B cell (primary cell): Measurements from ENCODE around the gene HOXC4. TPM values are rescaled to one million over a fixed set of nuclear protein-coding genes. Genes with fewer than 3 reads are reported as not detected.

Experiments
- ATAC-seq: fragments of 200-7000 bp; cut with Tn5 transposase; one replicate; pipeline ENCODE4 v1.10.0; 2021; ENCODE audit warnings: low read depth, mild to moderate bottlenecking, moderate number of reproducible peaks, moderate library complexity
- CTCF ChIA-PET: fragments of 350-600 bp; sonication (Branson Sonifier 250); formaldehyde crosslinking; loops from one replicate; lab custom pipeline; 2021; ENCODE audit warnings: antibody characterized with exemption, inconsistent platforms; lab: Charles Lee
- POLR2A ChIA-PET: fragments of 350-600 bp; sonication (Branson Sonifier 250); formaldehyde crosslinking; loops from one replicate; lab custom pipeline; 2021; ENCODE audit warnings: antibody characterized with exemption; lab: Charles Lee
- DNase-seq: peaks from one replicate; pipeline ENCODE4 v3.0.0; 2013
- H2AFZ ChIP-seq: 2 replicates; pipeline ENCODE4 v1.6.1; 2012; ENCODE audit warnings: mild to moderate bottlenecking, low read depth, low read length; ENCODE audit not compliant: insufficient read depth, poor library complexity, severe bottlenecking
- H3K27ac ChIP-seq, 2 donors: 1 replicate in 1 of 2; 2 replicates in 1 of 2; pipeline ENCODE4 v1.5.1; 2012 to 2013; ENCODE audit warnings: low read length in 2 of 2, mild to moderate bottlenecking in 2 of 2, moderate library complexity in 1 of 2
- H3K27me3 ChIP-seq, 4 experiments: fragments of 200-600 bp in 1 of 4; sonication (generic) in 1 of 4; replicated peaks in 1 of 4; 1 replicate in 2 of 4; 2 replicates in 2 of 4; pipeline versions ENCODE4 v1.6.1 to v1.7.0; 2013 to 2016; ENCODE audit warnings: low read length in 3 of 4, mild to moderate bottlenecking in 2 of 4, mixed read lengths in 1 of 4, moderate library complexity in 1 of 4; ENCODE audit not compliant: insufficient read depth in 4 of 4, control insufficient read depth in 3 of 4; ENCODE audit errors: control extremely low read depth in 1 of 4
- H3K36me3 ChIP-seq, 2 experiments: replicated peaks in 1 of 2; 1 replicate in 1 of 2; 2 replicates in 1 of 2; pipeline versions ENCODE4 v1.6.1 to v1.7.1; 2013; ENCODE audit warnings: low read length in 1 of 2; ENCODE audit not compliant: insufficient read depth in 2 of 2, control insufficient read depth in 1 of 2; ENCODE audit errors: control extremely low read depth in 1 of 2, extremely low read depth in 1 of 2
- H3K4me1 ChIP-seq, 2 donors: fragments of 200-600 bp in 1 of 2; sonication (generic) in 1 of 2; 1 replicate in 1 of 2; 2 replicates in 1 of 2; pipeline versions ENCODE4 v1.5.1 to v1.6.1; 2013 to 2017; ENCODE audit warnings: low read length in 2 of 2; ENCODE audit not compliant: control insufficient read depth in 2 of 2, insufficient read depth in 2 of 2
- H3K4me2 ChIP-seq: replicated peaks from 2 replicates; pipeline ENCODE3; 2012; ENCODE audit warnings: mild to moderate bottlenecking, low read depth, low read length; ENCODE audit not compliant: poor library complexity, severe bottlenecking
- H3K4me3 ChIP-seq, 5 experiments: fragments of 200-600 bp in 1 of 5; sonication (generic) in 1 of 5; 1 replicate in 3 of 5; 2 replicates in 2 of 5; pipeline versions ENCODE4 v1.5.1 to v1.7.0; 2011 to 2016; ENCODE audit warnings: low read length in 4 of 5, mild to moderate bottlenecking in 4 of 5, low read depth in 2 of 5, control low read depth in 1 of 5, moderate library complexity in 1 of 5; ENCODE audit not compliant: insufficient read depth in 1 of 5; ENCODE audit errors: control extremely low read depth in 1 of 5, extremely low read depth in 1 of 5
- H3K79me2 ChIP-seq: fragments of 200-600 bp; sonication (generic); one replicate; pipeline ENCODE4 v1.6.0; 2016; ENCODE audit warnings: low read length; ENCODE audit not compliant: control insufficient read depth, insufficient read depth
- H3K9ac ChIP-seq: fragments of 200-600 bp; sonication (generic); 2 replicates; pipeline ENCODE4 v1.6.1; 2017; ENCODE audit warnings: mild to moderate bottlenecking, low read length, moderate library complexity
- H3K9me3 ChIP-seq, 3 donors: one replicate each; pipeline versions ENCODE4 v1.6.1 to v1.7.1; 2013; ENCODE audit warnings: low read length in 2 of 3; ENCODE audit not compliant: control insufficient read depth in 2 of 3, insufficient read depth in 1 of 3; ENCODE audit errors: control extremely low read depth in 1 of 3
- H4K20me1 ChIP-seq: 2 replicates; pipeline ENCODE4 v1.6.0; 2012; ENCODE audit warnings: mild to moderate bottlenecking, low read length; ENCODE audit not compliant: insufficient read depth, control insufficient read depth, poor library complexity, severe bottlenecking
- H3K27ac Mint-ChIP-seq: one replicate; pipeline ENCODE4 v1.8.0; 2021; ENCODE audit warnings: mixed read lengths
- H3K27me3 Mint-ChIP-seq: one replicate; pipeline ENCODE4 v1.8.0; 2021; ENCODE audit warnings: mixed read lengths
- H3K4me1 Mint-ChIP-seq: one replicate; pipeline ENCODE4 v1.8.0; 2021; ENCODE audit warnings: mixed read lengths
- H3K4me3 Mint-ChIP-seq: one replicate; pipeline ENCODE4 v1.8.0; 2021; ENCODE audit warnings: mixed read lengths
- H3K9me3 Mint-ChIP-seq: one replicate; pipeline ENCODE4 v1.8.0; 2022; ENCODE audit warnings: mixed read lengths; ENCODE audit not compliant: insufficient read depth
- CTCF ChIP-seq: fragments of 200-600 bp; IDR thresholded peaks from one replicate; pipeline ENCODE4 v1.8.0; 2022; ENCODE audit warnings: antibody characterized with exemption, mild to moderate bottlenecking
- EZH2 ChIP-seq: IDR thresholded peaks from 2 replicates; pipeline ENCODE4 v1.6.1; 2012; ENCODE audit warnings: borderline replicate concordance, low read depth, mild to moderate bottlenecking, moderate library complexity, low read length; ENCODE audit not compliant: insufficient read depth, poor library complexity, severe bottlenecking
- WGBS: methylation state at CpG from one replicate; pipeline ENCODE4 v1.1.5; 2013; ENCODE audit warnings: missing lambda C conversion rate; ENCODE audit not compliant: insufficient coverage; 5-methylcytosine and 5-hydroxymethylcytosine counted together
- intact Hi-C: fragments of 100-400 bp; cut with micrococcal nuclease; formaldehyde crosslinking; loops from one replicate; pipeline ENCODE4 v1.10.0; 2022
- polyA plus RNA-seq: library from polyadenylated mRNA; depleted of rRNA; stranded (reverse); fragments of >200 nt; gene quantifications from 2 replicates; pipeline ENCODE4 v1.2.3, GENCODE V29; 2012
- total RNA-seq, 2 donors: library from RNA; stranded (reverse); fragments of 120-200 nt in 1 of 2; gene quantifications; 1 replicate in 1 of 2; 2 replicates in 1 of 2; pipeline versions ENCODE4 v1.2.3 to v1.2.4, GENCODE V29; 2013 to 2022

HOXC4 gene
- total and polyA plus RNA-seq, 2 donors (not counting 1 experiment from before 2014, with no cell fraction given) = 4.3 to 6.5 TPM

- intact Hi-C loops = loop anchor here (1.0 to 10.0 kb wide), 6 partner anchors 46 to 359 kb away; partner anchors contain the start of genes CBX5, GPR84, HNRNPA1 and HOXC4
- Histone ChIP-seq H3K79me2 (no peaks in the 10 kb centered on the region), H3K4me1 (peaks cover 25 to 50% of the 10 kb centered on the region in 2 donors), H3K9me3 (peaks cover 0 to 48% (median 0%) of the 10 kb centered on the region in 3 donors), H3K9ac (peak overlapping the region; percentile 59), H3K36me3 (no peaks in the 10 kb centered on the region), H3K27me3 (peaks cover 0 to 96% (median 82%) of the 10 kb centered on the region in 4 experiments), H4K20me1 (no peaks in the 10 kb centered on the region), H3K27ac (no peak overlapping the region), H2AFZ (peak overlapping the region; percentile 62), H3K4me3 (peak overlapping the region in 4 of 5 experiments; percentile 37 to 65 (median 50)), H3K4me2 (peak overlapping the region; percentile 92)
- Mint-ChIP-seq H3K4me1 (peaks cover 26% of the 10 kb centered on the region), H3K4me3 (peak overlapping the region; percentile 82), H3K9me3 (no peaks in the 10 kb centered on the region), H3K27ac (peak overlapping the region; percentile 0), H3K27me3 (peaks cover 74% of the 10 kb centered on the region)
- peak; percentile 90 for DNase-seq
- ChIA-PET POLR2A (interaction anchor here (0.7 to 1.0 kb wide), 2 partner anchors 26 to 202 kb away, joined by 3 to 4 read pairs; no protein-coding TSS in a partner anchor), CTCF (interaction anchor here (0.6 to 6.7 kb wide), 26 partner anchors 8 to 394 kb away, joined by 3 to 159 read pairs (median 4); partner anchors contain the start of genes HOXC10, HOXC4, HOXC5 and SMUG1)
- no peak for TF ChIP-seq EZH2
- TF ChIP-seq CTCF = peak; percentile 98
- ATAC-seq = peak; percentile 90
- under 1% methylated on average over 37 of the region's 39 CpGs for WGBS
Observed at GRCh38 chr12:54005853-54006558, 47.6 kb upstream of the HOXC4 start.
